ENCODE measurements around the gene COX7A2. TPM values are rescaled to one million over a fixed set of nuclear protein-coding genes. Genes with fewer than 3 reads are reported as not detected.
A peak's percentile ranks its signal among the peaks of the same experiment; 100 is the strongest.

Gene COX7A2
- polyA plus RNA-seq, 4 donors, result 214 to 1,298 (median 910) TPM

DNA sequence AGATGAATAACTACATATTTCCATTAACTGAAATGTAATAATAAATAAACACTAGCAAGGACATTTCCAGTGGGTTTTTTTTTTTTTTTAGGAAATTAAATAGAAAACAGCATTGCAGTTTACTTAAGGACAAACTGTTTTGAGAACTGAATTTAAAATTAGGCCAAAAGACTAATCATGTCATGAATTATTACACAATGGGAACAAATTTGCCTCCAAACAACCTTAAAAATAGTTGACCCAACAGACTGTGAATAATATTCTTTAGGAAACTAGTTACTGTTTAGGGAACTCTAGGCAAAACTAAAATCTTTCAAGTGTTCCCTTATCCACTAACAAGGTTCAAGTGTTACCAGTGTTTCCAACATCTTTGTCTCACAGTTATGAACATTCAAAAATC lies 21.3 kb downstream of the COX7A2 start:
- Histone ChIP-seq H3K9me3 (ENCODE audit: control insufficient read depth in 2 of 2, insufficient read depth in 1 of 2, low read depth in 1 of 2, low read length in 1 of 2) (no peaks in the 10 kb centered on the region), H3K36me3 (ENCODE audit: control insufficient read depth in 3 of 3, insufficient read depth in 2 of 3, low read depth in 1 of 3, low read length in 3 of 3) (no peaks in the 10 kb centered on the region), H3K27me3 (ENCODE audit: control insufficient read depth in 3 of 3, insufficient read depth in 3 of 3, low read length in 3 of 3) (no peaks in the 10 kb centered on the region), H3K4me1 (ENCODE audit: control insufficient read depth in 3 of 3, insufficient read depth in 2 of 3, low read depth in 1 of 3, low read length in 2 of 3) (no peaks in the 10 kb centered on the region), H3K27ac (ENCODE audit: low read depth in 1 of 3, low read length in 2 of 3) (no peak overlapping the region), H3K4me3 (ENCODE audit: low read depth in 1 of 3, low read length in 3 of 3) (no peak overlapping the region)
- DNase-seq (no peak), FAIRE-seq (no peak)

DNA sequence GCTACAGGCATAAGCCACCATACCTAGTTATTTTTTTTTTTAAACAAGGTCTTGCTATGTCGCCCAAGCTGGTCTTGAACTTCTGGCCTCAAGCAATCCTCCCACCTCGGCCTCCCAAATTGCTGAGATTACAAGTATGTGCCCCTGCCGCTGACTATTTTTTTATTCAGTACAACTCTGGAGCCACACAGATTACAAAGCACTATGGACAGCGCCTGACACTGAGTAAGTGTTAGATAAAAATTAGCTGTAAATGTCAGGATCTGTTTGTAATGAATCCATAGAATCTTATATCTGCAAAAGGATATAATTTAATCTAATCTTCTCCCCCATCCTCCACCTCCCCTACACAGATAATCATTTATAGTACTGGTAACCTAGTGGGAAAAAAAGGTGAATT lies 22.5 kb downstream of the COX7A2 start:
- 90 to 95% (median 92%) methylated on average over 4 of the region's 4 CpGs for WGBS, 3 donors
- DNase-seq, result no peak
- Histone ChIP-seq H3K36me3 (ENCODE audit: control insufficient read depth in 3 of 3, insufficient read depth in 2 of 3, low read depth in 1 of 3, low read length in 3 of 3) (no peaks in the 10 kb centered on the region), H3K9me3 (ENCODE audit: control insufficient read depth in 2 of 2, insufficient read depth in 1 of 2, low read depth in 1 of 2, low read length in 1 of 2) (no peaks in the 10 kb centered on the region), H3K4me1 (ENCODE audit: control insufficient read depth in 3 of 3, insufficient read depth in 2 of 3, low read depth in 1 of 3, low read length in 2 of 3) (no peaks in the 10 kb centered on the region), H3K27me3 (ENCODE audit: control insufficient read depth in 3 of 3, insufficient read depth in 3 of 3, low read length in 3 of 3) (no peaks in the 10 kb centered on the region), H3K27ac (ENCODE audit: low read depth in 1 of 3, low read length in 2 of 3) (no peak overlapping the region), H3K4me3 (ENCODE audit: low read depth in 1 of 3, low read length in 3 of 3) (no peak overlapping the region)
- no peak for FAIRE-seq

DNA sequence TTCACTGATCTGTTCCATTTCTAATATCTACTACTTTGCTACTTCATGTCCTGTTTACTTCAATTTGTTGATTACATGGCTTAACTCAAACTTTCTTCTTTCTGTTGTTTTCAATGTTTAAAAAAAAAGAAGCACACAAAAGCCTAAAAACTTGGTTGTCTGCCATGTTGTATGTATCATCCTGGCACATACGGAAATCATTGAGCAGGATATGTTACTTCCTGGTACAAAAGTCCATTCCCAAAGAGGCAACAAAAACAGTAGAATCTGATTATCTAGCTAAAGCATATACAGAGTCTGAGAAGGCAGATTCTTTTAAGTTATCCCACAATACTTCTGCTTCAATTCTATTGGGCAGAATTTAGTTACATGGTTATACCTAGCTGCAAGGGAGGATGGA lies 23.2 kb downstream of the COX7A2 start:
- H3K36me3 ChIP-seq (ENCODE audit: control insufficient read depth in 3 of 3, insufficient read depth in 2 of 3, low read depth in 1 of 3, low read length in 3 of 3), result no peaks in the 10 kb centered on the region
- no peak for FAIRE-seq
- WGBS, 3 donors, result 14 to 40% (median 28%) methylated on average over 1 of the region's 1 CpG
- H3K27ac ChIP-seq (ENCODE audit: low read depth in 1 of 3, low read length in 2 of 3), result no peak overlapping the region
- no peaks in the 10 kb centered on the region for H3K9me3 ChIP-seq (ENCODE audit: control insufficient read depth in 2 of 2, insufficient read depth in 1 of 2, low read depth in 1 of 2, low read length in 1 of 2)
- DNase-seq, result peak in 1 of 2 donors; percentile 49
- no peaks in the 10 kb centered on the region for H3K4me1 ChIP-seq (ENCODE audit: control insufficient read depth in 3 of 3, insufficient read depth in 2 of 3, low read depth in 1 of 3, low read length in 2 of 3)
- H3K27me3 ChIP-seq (ENCODE audit: control insufficient read depth in 3 of 3, insufficient read depth in 3 of 3, low read length in 3 of 3), result no peaks in the 10 kb centered on the region
- no peak overlapping the region for H3K4me3 ChIP-seq (ENCODE audit: low read depth in 1 of 3, low read length in 3 of 3)

DNA sequence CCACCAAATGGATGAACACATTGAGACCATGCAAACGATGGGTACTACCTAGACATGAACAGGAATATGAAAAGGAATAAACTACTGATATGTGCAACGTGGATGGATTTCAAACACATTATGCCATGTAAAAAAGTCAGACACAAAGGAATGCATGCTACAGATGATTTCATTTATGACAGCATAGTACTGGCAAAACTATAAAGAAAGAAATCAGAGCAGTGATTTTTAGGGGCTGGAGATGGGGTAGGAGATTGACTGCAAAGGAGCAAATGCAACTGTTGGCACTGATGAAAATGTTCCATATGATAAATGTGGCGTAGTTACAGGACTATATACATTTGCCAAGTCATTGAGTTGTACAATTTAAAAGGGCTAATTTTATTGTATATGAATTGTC lies 24.3 kb downstream of the COX7A2 start:
- Histone ChIP-seq H3K4me3 (ENCODE audit: low read depth in 1 of 3, low read length in 3 of 3) (no peak overlapping the region), H3K27ac (ENCODE audit: low read depth in 1 of 3, low read length in 2 of 3) (no peak overlapping the region), H3K9me3 (ENCODE audit: control insufficient read depth in 2 of 2, insufficient read depth in 1 of 2, low read depth in 1 of 2, low read length in 1 of 2) (no peaks in the 10 kb centered on the region), H3K36me3 (ENCODE audit: control insufficient read depth in 3 of 3, insufficient read depth in 2 of 3, low read depth in 1 of 3, low read length in 3 of 3) (no peaks in the 10 kb centered on the region), H3K27me3 (ENCODE audit: control insufficient read depth in 3 of 3, insufficient read depth in 3 of 3, low read length in 3 of 3) (no peaks in the 10 kb centered on the region), H3K4me1 (ENCODE audit: control insufficient read depth in 3 of 3, insufficient read depth in 2 of 3, low read depth in 1 of 3, low read length in 2 of 3) (no peaks in the 10 kb centered on the region)
- no peak for DNase-seq
- WGBS, 3 donors, result 79 to 90% (median 85%) methylated on average over 3 of the region's 3 CpGs
- FAIRE-seq, result no peak

DNA sequence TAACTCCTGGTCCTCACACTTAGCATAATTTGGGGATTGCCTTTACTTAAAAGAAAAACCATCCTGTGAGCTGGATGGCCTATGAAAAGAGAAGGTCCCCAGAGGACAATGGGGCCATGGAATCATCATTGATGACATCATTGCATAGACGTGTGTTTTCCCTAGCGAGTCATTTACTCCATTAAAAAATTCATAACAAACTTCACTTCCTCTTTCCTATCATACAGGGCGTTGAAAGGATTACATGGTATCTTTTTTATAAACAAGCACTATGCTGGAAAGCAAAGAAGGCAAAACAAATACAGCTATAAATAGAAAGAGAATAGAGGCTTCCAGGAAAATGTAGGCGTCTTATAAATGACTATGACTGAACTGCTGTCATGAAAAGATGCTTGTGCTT lies 26.4 kb downstream of the COX7A2 start:
- DNase-seq (peak in 1 of 2 donors; percentile 8), FAIRE-seq (no peak)
- WGBS, 3 donors, result 13 to 15% (median 14%) methylated on average over 4 of the region's 4 CpGs
- no peaks in the 10 kb centered on the region for H3K27me3 ChIP-seq (ENCODE audit: control insufficient read depth in 3 of 3, insufficient read depth in 3 of 3, low read length in 3 of 3)
- H3K36me3 ChIP-seq (ENCODE audit: control insufficient read depth in 3 of 3, insufficient read depth in 2 of 3, low read depth in 1 of 3, low read length in 3 of 3), result no peaks in the 10 kb centered on the region
- peak overlapping the region in 1 of 3 donors; percentile 47 for H3K27ac ChIP-seq (ENCODE audit: low read depth in 1 of 3, low read length in 2 of 3)
- peaks cover 0 to 7% (median 0%) of the 10 kb centered on the region in 3 donors for H3K4me1 ChIP-seq (ENCODE audit: control insufficient read depth in 3 of 3, insufficient read depth in 2 of 3, low read depth in 1 of 3, low read length in 2 of 3)
- no peak overlapping the region for H3K4me3 ChIP-seq (ENCODE audit: low read depth in 1 of 3, low read length in 3 of 3)
- no peaks in the 10 kb centered on the region for H3K9me3 ChIP-seq (ENCODE audit: control insufficient read depth in 2 of 2, insufficient read depth in 1 of 2, low read depth in 1 of 2, low read length in 1 of 2)

DNA sequence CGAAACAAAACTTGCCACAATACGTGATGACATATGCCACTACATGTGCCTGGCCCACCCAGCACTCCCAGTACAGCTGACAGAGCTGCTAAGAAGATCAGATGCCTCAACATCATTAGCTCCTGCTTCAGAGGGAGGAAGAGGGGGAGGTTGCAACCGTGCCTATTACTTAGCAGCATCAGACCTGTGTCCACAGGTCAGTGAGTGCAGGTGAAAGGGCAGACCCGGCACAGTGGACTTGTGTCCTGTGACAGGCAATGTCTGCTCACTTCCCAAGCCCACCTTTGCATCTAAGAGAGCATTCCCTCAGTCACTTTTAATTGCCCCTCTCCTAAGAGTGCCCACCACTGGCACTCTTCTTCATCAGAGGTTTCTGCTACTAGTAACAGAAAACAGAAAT lies 28.3 kb downstream of the COX7A2 start:
- DNase-seq (no peak), FAIRE-seq (no peak)
- Histone ChIP-seq H3K36me3 (ENCODE audit: control insufficient read depth in 3 of 3, insufficient read depth in 2 of 3, low read depth in 1 of 3, low read length in 3 of 3) (no peaks in the 10 kb centered on the region), H3K9me3 (ENCODE audit: control insufficient read depth in 2 of 2, insufficient read depth in 1 of 2, low read depth in 1 of 2, low read length in 1 of 2) (no peaks in the 10 kb centered on the region), H3K4me3 (ENCODE audit: low read depth in 1 of 3, low read length in 3 of 3) (no peak overlapping the region), H3K4me1 (ENCODE audit: control insufficient read depth in 3 of 3, insufficient read depth in 2 of 3, low read depth in 1 of 3, low read length in 2 of 3) (peaks cover 0 to 17% (median 0%) of the 10 kb centered on the region in 3 donors), H3K27me3 (ENCODE audit: control insufficient read depth in 3 of 3, insufficient read depth in 3 of 3, low read length in 3 of 3) (no peaks in the 10 kb centered on the region), H3K27ac (ENCODE audit: low read depth in 1 of 3, low read length in 2 of 3) (no peak overlapping the region)
- 63 to 80% (median 66%) methylated on average over 4 of the region's 4 CpGs for WGBS, 3 donors

DNA sequence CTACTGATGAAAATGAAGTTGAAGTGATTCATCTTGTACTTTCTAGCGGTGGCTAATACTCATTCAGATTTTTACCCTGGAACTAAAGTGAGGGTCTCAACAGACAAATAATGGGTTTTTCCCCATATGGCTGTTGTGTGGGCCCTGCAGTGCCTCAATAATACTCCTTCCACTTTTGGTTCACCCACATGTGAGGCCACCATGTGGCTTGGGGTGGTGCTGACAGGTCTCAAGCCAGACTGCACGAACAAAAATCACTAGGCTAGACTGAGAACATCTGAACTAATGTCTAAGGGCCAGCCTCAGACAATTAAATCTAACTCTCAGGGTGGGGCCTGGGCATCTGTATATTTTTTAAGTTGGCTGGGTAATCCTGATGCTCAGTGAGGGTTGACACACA lies 29.9 kb downstream of the COX7A2 start:
- no peak overlapping the region for H3K27ac ChIP-seq (ENCODE audit: low read depth in 1 of 3, low read length in 2 of 3)
- H3K36me3 ChIP-seq (ENCODE audit: control insufficient read depth in 3 of 3, insufficient read depth in 2 of 3, low read depth in 1 of 3, low read length in 3 of 3), result no peaks in the 10 kb centered on the region
- FAIRE-seq (no peak), DNase-seq (no peak)
- H3K4me3 ChIP-seq (ENCODE audit: low read depth in 1 of 3, low read length in 3 of 3), result no peak overlapping the region
- no peaks in the 10 kb centered on the region for H3K9me3 ChIP-seq (ENCODE audit: control insufficient read depth in 2 of 2, insufficient read depth in 1 of 2, low read depth in 1 of 2, low read length in 1 of 2)
- peaks cover 0 to 17% (median 0%) of the 10 kb centered on the region in 3 donors for H3K4me1 ChIP-seq (ENCODE audit: control insufficient read depth in 3 of 3, insufficient read depth in 2 of 3, low read depth in 1 of 3, low read length in 2 of 3)
- peaks cover 0 to under 1% (median 0%) of the 10 kb centered on the region in 3 donors for H3K27me3 ChIP-seq (ENCODE audit: control insufficient read depth in 3 of 3, insufficient read depth in 3 of 3, low read length in 3 of 3)
- WGBS, 3 donors, result 59 to 77% (median 66%) methylated on average over 2 of the region's 2 CpGs

DNA sequence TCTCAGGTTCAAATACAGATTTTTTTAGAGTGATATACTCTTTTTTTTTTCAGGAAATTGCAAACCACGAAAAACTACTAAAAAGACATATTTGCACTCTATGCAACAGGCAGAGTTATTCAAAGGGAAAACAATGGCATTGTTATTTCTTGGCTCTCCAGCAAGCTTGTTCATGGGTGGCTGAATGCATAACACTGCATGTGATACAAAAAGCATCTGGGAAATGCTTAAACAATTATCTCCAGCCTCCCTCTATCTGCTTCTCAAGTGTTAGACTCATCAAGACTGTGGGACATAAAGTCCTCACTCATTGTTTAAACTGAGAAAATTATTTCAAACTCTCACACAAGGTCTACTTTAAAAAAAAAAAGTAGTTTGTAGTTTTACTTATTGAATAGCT lies 30.5 kb downstream of the COX7A2 start:
- H3K27me3 ChIP-seq (ENCODE audit: control insufficient read depth in 3 of 3, insufficient read depth in 3 of 3, low read length in 3 of 3), result peaks cover 0 to 7% (median 3%) of the 10 kb centered on the region in 3 donors
- no peak overlapping the region for H3K4me3 ChIP-seq (ENCODE audit: low read depth in 1 of 3, low read length in 3 of 3)
- no peaks in the 10 kb centered on the region for H3K9me3 ChIP-seq (ENCODE audit: control insufficient read depth in 2 of 2, insufficient read depth in 1 of 2, low read depth in 1 of 2, low read length in 1 of 2)
- peaks cover 0 to 22% (median 0%) of the 10 kb centered on the region in 3 donors for H3K4me1 ChIP-seq (ENCODE audit: control insufficient read depth in 3 of 3, insufficient read depth in 2 of 3, low read depth in 1 of 3, low read length in 2 of 3)
- no peak for DNase-seq
- no peak for FAIRE-seq
- H3K36me3 ChIP-seq (ENCODE audit: control insufficient read depth in 3 of 3, insufficient read depth in 2 of 3, low read depth in 1 of 3, low read length in 3 of 3), result no peaks in the 10 kb centered on the region
- 19 to 36% (median 36%) methylated on average over 1 of the region's 1 CpG for WGBS, 3 donors
- no peak overlapping the region for H3K27ac ChIP-seq (ENCODE audit: low read depth in 1 of 3, low read length in 2 of 3)

DNA sequence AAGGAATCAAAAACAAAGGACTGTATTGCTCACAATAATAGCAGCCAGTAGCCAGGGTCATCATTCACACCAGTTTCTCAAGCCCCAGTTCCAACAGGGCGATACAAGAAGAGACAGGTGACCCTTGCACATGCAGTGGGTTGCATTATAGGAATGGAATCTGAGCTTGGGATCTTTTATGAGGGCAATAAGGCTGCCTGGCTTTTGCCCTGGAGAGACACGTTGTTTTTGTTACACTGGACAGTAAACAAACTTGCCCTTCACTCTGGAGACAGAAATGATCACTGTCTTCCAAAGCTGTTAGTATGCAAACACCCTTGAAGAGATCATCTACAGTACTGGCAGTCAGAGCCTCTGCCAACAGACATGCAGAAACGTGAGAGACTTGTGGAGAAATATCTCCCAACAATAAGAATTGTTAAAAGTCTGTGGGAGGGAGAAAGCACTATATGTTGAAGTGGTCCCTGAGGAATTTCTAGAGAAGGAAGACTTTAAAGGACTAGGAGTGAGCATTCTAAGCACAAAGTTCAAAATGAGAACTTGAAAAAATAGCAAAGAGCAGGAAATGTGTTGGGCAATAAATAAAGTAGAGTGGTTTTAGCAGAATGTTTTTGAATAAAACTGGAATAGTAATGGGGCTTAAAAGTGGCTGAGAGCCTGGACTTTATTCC lies 31.5 kb downstream of the COX7A2 start:
- Histone ChIP-seq H3K4me3 (ENCODE audit: low read depth in 1 of 3, low read length in 3 of 3) (no peak overlapping the region), H3K9me3 (ENCODE audit: control insufficient read depth in 2 of 2, insufficient read depth in 1 of 2, low read depth in 1 of 2, low read length in 1 of 2) (no peaks in the 10 kb centered on the region), H3K27ac (ENCODE audit: low read depth in 1 of 3, low read length in 2 of 3) (peak overlapping the region in 1 of 3 donors; percentile 57), H3K27me3 (ENCODE audit: control insufficient read depth in 3 of 3, insufficient read depth in 3 of 3, low read length in 3 of 3) (peaks cover 0 to 18% (median 4%) of the 10 kb centered on the region in 3 donors), H3K36me3 (ENCODE audit: control insufficient read depth in 3 of 3, insufficient read depth in 2 of 3, low read depth in 1 of 3, low read length in 3 of 3) (no peaks in the 10 kb centered on the region), H3K4me1 (ENCODE audit: control insufficient read depth in 3 of 3, insufficient read depth in 2 of 3, low read depth in 1 of 3, low read length in 2 of 3) (peaks cover 0 to 30% (median 0%) of the 10 kb centered on the region in 3 donors)
- FAIRE-seq (no peak), DNase-seq (peak in 1 of 2 donors; percentile 80)
- WGBS, 3 donors, result 5 to 21% (median 7%) methylated on average over 3 of the region's 3 CpGs
